Activated CD4-positive, alpha-beta T cell treated with anti-CD3 and anti-CD28 coated beads, Interleukin-2, amount 10 ng/mL, durations not matched to agents 7 days and 5 days (primary cell): ENCODE measurements around the gene ZNF441. TPM values are rescaled to one million over a fixed set of nuclear protein-coding genes. Genes with fewer than 3 reads are reported as not detected.
A peak's percentile ranks its signal among the peaks of the same experiment; 100 is the strongest.

Experiments
- CTCF ChIA-PET: fragments of 350-600 bp; sonication (Branson Sonifier 250); formaldehyde crosslinking; loops from one replicate; lab custom pipeline; 2021; ENCODE audit warnings: antibody characterized with exemption; lab: Charles Lee
- POLR2A ChIA-PET: fragments of 350-600 bp; sonication (Branson Sonifier 250); formaldehyde crosslinking; loops from one replicate; lab custom pipeline; 2021; ENCODE audit warnings: antibody characterized with exemption; lab: Charles Lee
- DNase-seq: peaks from one replicate; pipeline ENCODE4 v3.0.0-alpha.2; 2020
- H3K27ac Mint-ChIP-seq: one replicate; pipeline ENCODE4 v1.8.0; 2021; ENCODE audit warnings: mild to moderate bottlenecking, moderate library complexity, mixed read lengths
- H3K27me3 Mint-ChIP-seq: one replicate; pipeline ENCODE4 v1.8.0; 2021; ENCODE audit warnings: mixed read lengths
- H3K36me3 Mint-ChIP-seq: one replicate; pipeline ENCODE4 v1.8.0; 2021; ENCODE audit warnings: low read depth, mixed read lengths
- H3K4me1 Mint-ChIP-seq: one replicate; pipeline ENCODE4 v1.8.0; 2021; ENCODE audit warnings: mixed read lengths
- H3K4me3 Mint-ChIP-seq: one replicate; pipeline ENCODE4 v1.8.0; 2021; ENCODE audit warnings: mild to moderate bottlenecking, moderate library complexity, mixed read lengths
- H3K9me3 Mint-ChIP-seq: one replicate; pipeline ENCODE4 v1.8.0; 2021; ENCODE audit warnings: mixed read lengths
- total RNA-seq, 2 experiments: library from RNA; stranded (reverse); gene quantifications; one replicate each; pipeline ENCODE4 v1.2.3, GENCODE V29; 2021

Gene ZNF441
- total RNA-seq, 2 experiments from 2014 or later = 7.3 to 8.2 TPM

GRCh38 chr19:11784356-11784755, 17.6 kb downstream of the ZNF441 start:
- no peak overlapping the region for H3K4me3 Mint-ChIP-seq

GRCh38 chr19:11787536-11787935, 20.7 kb downstream of the ZNF441 start:
- no peak overlapping the region for H3K27ac Mint-ChIP-seq
- H3K4me3 Mint-ChIP-seq = no peak overlapping the region
- no peaks in the 10 kb centered on the region for H3K27me3 Mint-ChIP-seq
- peaks cover 29% of the 10 kb centered on the region for H3K36me3 Mint-ChIP-seq
- H3K9me3 Mint-ChIP-seq = peaks cover 59% of the 10 kb centered on the region
- ChIA-PET POLR2A (no interaction called here), CTCF (no interaction called here)
- H3K4me1 Mint-ChIP-seq = no peaks in the 10 kb centered on the region
- DNase-seq = no peak

More at GRCh38 chr19:11784356-11784755, 17.6 kb downstream of the ZNF441 start:
- no peak for DNase-seq
- Mint-ChIP-seq H3K27me3 (no peaks in the 10 kb centered on the region), H3K36me3 (peaks cover 53% of the 10 kb centered on the region), H3K27ac (no peak overlapping the region), H3K9me3 (peaks cover 63% of the 10 kb centered on the region), H3K4me1 (no peaks in the 10 kb centered on the region)
- POLR2A ChIA-PET = no interaction called here
- CTCF ChIA-PET = no interaction called here

- H3K27me3 Mint-ChIP-seq = peaks cover 2% of the 10 kb centered on the region
- H3K36me3 Mint-ChIP-seq = peaks cover 3% of the 10 kb centered on the region
- ChIA-PET POLR2A (no interaction called here), CTCF (interaction anchor here (0.6 to 0.7 kb wide), 2 partner anchors 9 to 18 kb away, joined by 3 read pairs; no protein-coding TSS in a partner anchor)
- H3K27ac Mint-ChIP-seq = no peak overlapping the region
- peaks cover 10% of the 10 kb centered on the region for H3K4me1 Mint-ChIP-seq
- H3K9me3 Mint-ChIP-seq = peaks cover 24% of the 10 kb centered on the region
- no peak for DNase-seq
- no peak overlapping the region for H3K4me3 Mint-ChIP-seq
Measured at GRCh38 chr19:11792942-11793341, 26.1 kb downstream of the ZNF441 start.

GRCh38 chr19:11797491-11797890, 30.7 kb downstream of the ZNF441 start:
- ChIA-PET POLR2A (interaction anchor here (0.6 kb wide), 2 partner anchors 202 to 234 kb away, joined by 3 read pairs; no protein-coding TSS in a partner anchor), CTCF (interaction anchor here (0.5 to 2.0 kb wide), 15 partner anchors 8 to 361 kb away, joined by 3 to 15 read pairs (median 3); partner anchors contain the start of genes ZNF440 and ZNF700)
- H3K4me1 Mint-ChIP-seq = peaks cover 20% of the 10 kb centered on the region
- H3K9me3 Mint-ChIP-seq = peaks cover 15% of the 10 kb centered on the region
- H3K27ac Mint-ChIP-seq = no peak overlapping the region
- peak overlapping the region; percentile 77 for H3K4me3 Mint-ChIP-seq
- peaks cover 2% of the 10 kb centered on the region for H3K27me3 Mint-ChIP-seq
- DNase-seq = peak; percentile 88
- peaks cover 2% of the 10 kb centered on the region for H3K36me3 Mint-ChIP-seq

GRCh38 chr19:11798391-11799330, 31.9 kb downstream of the ZNF441 start, which contains the start of gene ZNF491:
ZNF491 (plus strand) TSS chr19:11798523; CDS start chr19:11805954, 7,431 bp downstream.
- H3K27ac Mint-ChIP-seq = peak within 1 kb of the TSS; percentile 84
- peak; percentile 84 for DNase-seq
- ChIA-PET POLR2A (interaction anchor here (1.0 kb wide), 1 partner anchor 364 kb away, joined by 3 read pairs; the partner anchor contains the start of gene ZNF136), CTCF (interaction anchor here (0.6 to 2.0 kb wide), 10 partner anchors 9 to 861 kb away, joined by 3 to 15 read pairs (median 3); partner anchors contain the start of gene ZNF440)
- no peaks in the 10 kb centered on the region for H3K27me3 Mint-ChIP-seq
- peaks cover 7% of the 10 kb centered on the region for H3K36me3 Mint-ChIP-seq
- H3K9me3 Mint-ChIP-seq = peaks cover 18% of the 10 kb centered on the region
- H3K4me1 Mint-ChIP-seq = peaks cover 20% of the 10 kb centered on the region
- peak within 1 kb of the TSS; percentile 77 for H3K4me3 Mint-ChIP-seq

GRCh38 chr19:11806354-11807098, 39.7 kb downstream of the ZNF441 start:
- H3K36me3 Mint-ChIP-seq = peaks cover 20% of the 10 kb centered on the region
- H3K4me1 Mint-ChIP-seq = no peaks in the 10 kb centered on the region
- POLR2A ChIA-PET = no interaction called here
- H3K27ac Mint-ChIP-seq = no peak overlapping the region
- peaks cover 56% of the 10 kb centered on the region for H3K9me3 Mint-ChIP-seq
- no peaks in the 10 kb centered on the region for H3K27me3 Mint-ChIP-seq
- DNase-seq = no peak
- H3K4me3 Mint-ChIP-seq = no peak overlapping the region
- CTCF ChIA-PET = no interaction called here

- ChIA-PET POLR2A (no interaction called here), CTCF (no interaction called here)
- Mint-ChIP-seq H3K27me3 (no peaks in the 10 kb centered on the region), H3K27ac (no peak overlapping the region), H3K9me3 (peaks cover 56% of the 10 kb centered on the region), H3K4me3 (no peak overlapping the region), H3K4me1 (peaks cover under 1% of the 10 kb centered on the region), H3K36me3 (peaks cover 20% of the 10 kb centered on the region)
- no peak for DNase-seq
Measured at GRCh38 chr19:11807099-11807380, 40.2 kb downstream of the ZNF441 start.

- Mint-ChIP-seq H3K4me3 (peak overlapping the region; percentile 81), H3K4me1 (peaks cover 30% of the 10 kb centered on the region), H3K36me3 (peaks cover 40% of the 10 kb centered on the region), H3K9me3 (peaks cover 40% of the 10 kb centered on the region), H3K27ac (peak overlapping the region; percentile 82), H3K27me3 (no peaks in the 10 kb centered on the region)
- DNase-seq = no peak
- ChIA-PET CTCF (interaction anchor here (0.9 to 3.0 kb wide), 3 partner anchors 16 to 835 kb away, joined by 3 to 15 read pairs (median 3); partner anchors contain the start of genes ZNF439 and ZNF491), POLR2A (interaction anchor here (0.7 kb wide), 1 partner anchor 1301 kb away, joined by 3 read pairs; no protein-coding TSS in a partner anchor)
Measured at GRCh38 chr19:11813703-11814028, 46.9 kb downstream of the ZNF441 start.

GRCh38 chr19:11814029-11814699, 47.4 kb downstream of the ZNF441 start, which contains the start of gene ZNF440:
ZNF440 (plus strand) TSS chr19:11814273; CDS start chr19:11814448, 175 bp downstream.
- CTCF ChIA-PET = interaction anchor here (0.7 to 3.0 kb wide), 5 partner anchors 16 to 834 kb away, joined by 3 to 15 read pairs (median 3); partner anchors contain the start of genes ZNF439 and ZNF491
- no peaks in the 10 kb centered on the region for H3K27me3 Mint-ChIP-seq
- peak; percentile 91 for DNase-seq
- H3K9me3 Mint-ChIP-seq = peaks cover 37% of the 10 kb centered on the region
- peaks cover 30% of the 10 kb centered on the region for H3K4me1 Mint-ChIP-seq
- peak within 1 kb of the TSS; percentile 81 for H3K4me3 Mint-ChIP-seq
- POLR2A ChIA-PET = interaction anchor here (0.7 kb wide), 1 partner anchor 1301 kb away, joined by 3 read pairs; no protein-coding TSS in a partner anchor
- peak within 1 kb of the TSS; percentile 82 for H3K27ac Mint-ChIP-seq
- H3K36me3 Mint-ChIP-seq = peaks cover 42% of the 10 kb centered on the region

GRCh38 chr19:11814700-11815035, 47.9 kb downstream of the ZNF441 start:
- Mint-ChIP-seq H3K36me3 (peaks cover 42% of the 10 kb centered on the region), H3K4me1 (peaks cover 30% of the 10 kb centered on the region), H3K27me3 (no peaks in the 10 kb centered on the region), H3K4me3 (peak overlapping the region; percentile 81), H3K27ac (peak overlapping the region; percentile 78), H3K9me3 (peaks cover 35% of the 10 kb centered on the region)
- CTCF ChIA-PET = interaction anchor here (0.6 to 1.6 kb wide), 3 partner anchors 17 to 478 kb away, joined by 3 read pairs; no protein-coding TSS in a partner anchor
- POLR2A ChIA-PET = no interaction called here
- DNase-seq = no peak

- Mint-ChIP-seq H3K27ac (no peak overlapping the region), H3K27me3 (no peaks in the 10 kb centered on the region)
- DNase-seq = no peak
Measured at GRCh38 chr19:11821474-11822109, 54.8 kb downstream of the ZNF441 start.

More at GRCh38 chr19:11821474-11822109, 54.8 kb downstream of the ZNF441 start:
- peaks cover 68% of the 10 kb centered on the region for H3K36me3 Mint-ChIP-seq
- CTCF ChIA-PET = interaction anchor here (0.8 kb wide), 1 partner anchor 238 kb away, joined by 3 read pairs; no protein-coding TSS in a partner anchor
- peaks cover 43% of the 10 kb centered on the region for H3K9me3 Mint-ChIP-seq
- H3K4me3 Mint-ChIP-seq = no peak overlapping the region
- POLR2A ChIA-PET = no interaction called here
- no peaks in the 10 kb centered on the region for H3K4me1 Mint-ChIP-seq
